D721Med (cell line): Measurements from ENCODE around the gene PLEKHH1.

Experiments used
- DNase-seq: peaks from one replicate; pipeline ENCODE4 v3.0.0; 2011; ENCODE audit warnings: low spot score; ENCODE audit not compliant: insufficient read length
- FAIRE-seq: peaks from 2 replicates; lab custom pipeline; 2011; peaks lifted over from hg19 to GRCh38; lab: Jason Lieb, UNC
- TF ChIP-seq, protein P1 (sequence below): IDR thresholded peaks from 2 replicates; pipeline ENCODE4 v1.5.1; 2012; ENCODE audit warnings: mild to moderate bottlenecking, control low read depth; ENCODE audit not compliant: insufficient read depth; ENCODE audit errors: missing control alignments

Gene PLEKHH1

DNA sequence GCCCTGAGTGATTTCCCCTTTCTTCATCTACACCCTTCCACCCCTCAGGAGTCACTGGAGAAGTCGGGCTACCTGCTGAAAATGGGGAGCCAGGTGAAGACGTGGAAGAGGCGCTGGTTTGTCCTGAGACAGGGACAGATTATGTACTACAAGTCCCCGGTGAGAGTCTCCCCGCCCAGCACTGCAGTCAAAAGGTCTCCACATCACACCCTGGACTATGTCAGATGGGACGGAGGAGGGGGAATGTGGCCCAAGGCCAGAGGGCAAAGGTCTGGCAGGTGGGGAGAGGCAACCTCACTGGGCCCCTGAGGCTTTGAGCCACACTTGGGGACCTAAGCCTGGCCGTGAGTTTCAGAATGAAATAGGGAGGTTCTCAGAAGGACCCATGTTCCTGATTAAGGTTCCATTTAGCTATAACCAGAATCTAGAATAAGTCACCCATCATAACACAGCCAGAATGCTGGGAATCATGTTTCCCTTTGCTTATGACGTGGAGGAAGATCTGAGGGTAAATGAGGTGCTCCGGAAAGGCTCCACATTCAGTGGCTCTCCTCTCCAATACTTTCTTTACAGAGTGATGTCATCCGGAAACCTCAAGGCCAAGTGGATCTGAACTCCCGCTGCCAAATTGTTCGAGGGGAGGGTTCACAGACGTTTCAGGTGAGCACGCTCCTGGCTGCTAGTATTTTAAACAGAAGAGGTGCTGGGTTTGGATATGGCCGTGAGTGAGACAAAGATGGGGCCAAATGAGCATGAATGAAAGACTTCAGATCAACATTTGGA is 40.3 kb downstream of the PLEKHH1 start:
- TF ChIP-seq, protein P1, sequence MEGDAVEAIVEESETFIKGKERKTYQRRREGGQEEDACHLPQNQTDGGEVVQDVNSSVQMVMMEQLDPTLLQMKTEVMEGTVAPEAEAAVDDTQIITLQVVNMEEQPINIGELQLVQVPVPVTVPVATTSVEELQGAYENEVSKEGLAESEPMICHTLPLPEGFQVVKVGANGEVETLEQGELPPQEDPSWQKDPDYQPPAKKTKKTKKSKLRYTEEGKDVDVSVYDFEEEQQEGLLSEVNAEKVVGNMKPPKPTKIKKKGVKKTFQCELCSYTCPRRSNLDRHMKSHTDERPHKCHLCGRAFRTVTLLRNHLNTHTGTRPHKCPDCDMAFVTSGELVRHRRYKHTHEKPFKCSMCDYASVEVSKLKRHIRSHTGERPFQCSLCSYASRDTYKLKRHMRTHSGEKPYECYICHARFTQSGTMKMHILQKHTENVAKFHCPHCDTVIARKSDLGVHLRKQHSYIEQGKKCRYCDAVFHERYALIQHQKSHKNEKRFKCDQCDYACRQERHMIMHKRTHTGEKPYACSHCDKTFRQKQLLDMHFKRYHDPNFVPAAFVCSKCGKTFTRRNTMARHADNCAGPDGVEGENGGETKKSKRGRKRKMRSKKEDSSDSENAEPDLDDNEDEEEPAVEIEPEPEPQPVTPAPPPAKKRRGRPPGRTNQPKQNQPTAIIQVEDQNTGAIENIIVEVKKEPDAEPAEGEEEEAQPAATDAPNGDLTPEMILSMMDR = no peak
- DNase-seq (no peak), FAIRE-seq (no peak)

DNA sequence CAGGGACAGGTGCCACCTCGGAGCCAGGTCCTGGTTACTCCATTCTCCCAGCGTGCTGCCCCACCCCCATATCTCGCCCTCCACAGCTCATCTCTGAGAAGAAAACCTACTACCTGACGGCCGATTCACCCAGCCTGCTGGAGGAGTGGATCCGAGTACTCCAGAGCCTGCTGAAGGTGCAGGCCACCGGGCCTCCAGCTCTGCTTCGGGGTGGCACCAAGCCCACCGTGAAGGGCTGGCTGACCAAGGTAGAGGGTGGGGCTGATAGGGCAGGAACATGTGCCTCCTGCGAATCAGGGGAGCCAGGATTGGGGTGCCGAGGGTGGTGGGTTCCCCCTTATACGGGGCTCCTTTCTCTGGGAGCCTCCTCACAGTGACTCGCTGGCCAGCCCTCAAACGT is 41.1 kb downstream of the PLEKHH1 start:
- DNase-seq = no peak
- FAIRE-seq = no peak
- TF ChIP-seq, protein P1 = no peak

DNA sequence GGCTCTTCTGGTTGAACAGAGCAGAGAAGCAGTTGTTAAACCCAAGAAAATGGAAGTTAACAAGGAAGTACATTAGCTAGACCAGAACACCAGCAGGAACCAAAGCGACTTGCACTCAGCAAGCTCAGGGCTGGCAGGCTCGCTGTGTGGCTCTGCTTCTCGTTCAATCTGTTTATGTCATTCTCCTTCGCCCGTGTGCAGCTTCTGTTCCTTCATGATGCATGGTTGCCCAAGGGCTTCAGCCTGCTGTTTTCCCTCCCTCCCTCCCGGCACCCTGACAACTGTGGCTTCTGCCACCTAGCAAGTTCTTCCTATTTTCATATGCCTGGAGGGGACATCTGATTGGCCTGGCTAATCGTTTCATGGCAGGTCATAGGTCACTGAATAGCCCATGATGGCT is 41.7 kb downstream of the PLEKHH1 start:
- TF ChIP-seq, protein P1 = no peak
- DNase-seq (no peak), FAIRE-seq (no peak)

DNA sequence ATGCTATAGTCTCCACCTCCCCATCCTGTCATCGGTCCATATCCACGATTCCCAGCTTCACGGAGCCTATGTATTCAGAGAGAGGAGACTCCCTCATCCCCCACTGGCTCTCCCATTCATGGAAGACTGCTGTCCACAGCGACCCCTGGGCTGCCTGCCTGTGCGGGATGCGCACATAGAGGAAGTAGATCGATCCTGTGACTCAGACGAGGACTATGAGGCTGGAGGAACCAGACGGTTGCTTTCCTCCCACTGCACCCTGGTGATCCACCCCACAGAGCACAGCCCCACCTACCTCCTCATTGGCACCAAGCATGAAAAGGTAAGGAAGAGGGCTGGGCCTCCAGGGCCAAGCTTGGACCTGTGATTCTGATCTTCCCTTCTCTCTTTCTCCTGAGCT is 42.6 kb downstream of the PLEKHH1 start:
- no peak for FAIRE-seq

DNA sequence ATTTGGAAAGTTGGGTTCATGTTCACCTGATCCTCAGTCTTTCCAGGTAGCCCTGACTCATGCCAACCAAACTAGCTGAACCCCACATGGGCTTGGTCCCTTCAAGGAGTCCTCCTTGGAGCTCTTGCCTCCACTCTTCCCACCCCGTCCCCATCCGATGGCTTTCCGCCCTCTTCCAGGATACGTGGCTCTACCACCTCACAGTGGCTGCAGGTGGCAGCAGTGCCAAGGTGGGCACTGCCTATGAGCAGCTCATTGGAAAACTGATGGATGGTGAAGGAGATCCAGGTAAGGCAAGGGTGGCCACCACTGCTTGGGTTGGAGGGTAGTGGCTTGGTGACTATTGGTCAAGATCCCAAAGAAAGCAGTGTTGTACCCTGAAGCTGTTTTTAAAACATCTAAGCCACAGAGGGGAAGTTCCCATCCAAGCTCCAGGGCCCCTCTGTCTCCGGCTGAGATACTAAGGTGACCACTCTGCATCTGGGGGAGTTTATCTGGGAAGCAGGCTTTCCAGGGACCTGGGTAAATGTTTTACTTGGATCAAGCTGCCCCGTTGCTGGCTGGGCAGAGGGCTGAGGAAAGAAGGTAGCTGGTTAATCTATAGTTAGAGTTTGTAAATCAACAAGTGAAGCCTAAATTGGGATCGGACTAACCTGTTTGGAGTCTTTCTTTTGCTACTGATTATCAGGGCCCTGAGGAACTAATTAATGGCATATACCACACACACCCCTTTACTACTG is 43.3 kb downstream of the PLEKHH1 start:
- TF ChIP-seq, protein P1 = no peak
- FAIRE-seq (no peak), DNase-seq (no peak)

More for the DNA sequence above, 42.6 kb downstream of the PLEKHH1 start:
- TF ChIP-seq, protein P1 = no peak
- no peak for DNase-seq

DNA sequence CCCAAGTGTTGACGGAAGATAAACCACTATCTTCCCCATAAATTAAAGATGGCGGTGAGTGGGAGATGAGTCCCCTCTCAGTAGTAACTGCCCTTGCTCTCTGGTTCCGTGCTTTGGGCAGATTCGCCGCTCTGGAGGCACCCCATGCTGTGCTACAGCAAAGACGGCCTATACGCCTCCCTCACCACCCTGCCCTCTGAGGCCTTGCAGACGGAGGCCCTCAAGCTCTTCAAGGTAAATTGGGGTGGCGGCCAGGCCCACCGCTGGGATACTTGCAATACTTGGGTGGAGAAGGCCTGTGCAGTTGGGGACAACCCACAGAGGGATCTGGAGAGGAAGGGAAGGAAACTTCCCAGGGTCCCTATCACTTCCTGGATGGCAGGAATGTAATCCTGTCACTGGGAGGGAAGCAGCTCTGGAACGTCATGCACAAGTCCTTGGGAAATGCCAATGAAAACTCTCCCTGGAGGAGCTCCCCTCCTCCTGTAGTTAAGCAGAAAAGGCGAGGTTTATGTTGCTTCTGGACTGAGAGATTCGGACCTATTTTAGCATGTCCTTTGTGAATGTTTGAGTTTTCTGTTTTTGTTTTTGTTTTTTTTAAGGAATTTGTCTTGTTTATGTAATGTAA is 44.2 kb downstream of the PLEKHH1 start:
- DNase-seq = no peak
- TF ChIP-seq, protein P1 = no peak
- FAIRE-seq = no peak
